KOPT-K1 (cell line): ENCODE measurements around the gene TEX44.
A peak's percentile ranks its signal among the peaks of the same experiment; 100 is the strongest.

Experiments
- H3K27ac ChIP-seq: fragments of 200-600 bp; sonication (generic); 2 replicates; pipeline ENCODE4 v1.5.1; 2016; ENCODE audit warnings: antibody characterized with exemption, mild to moderate bottlenecking, low read depth, low read length; ENCODE audit not compliant: poor library complexity, severe bottlenecking
- H3K36me3 ChIP-seq: fragments of 200-600 bp; sonication (generic); 2 replicates; pipeline ENCODE4 v1.5.1; 2017; ENCODE audit warnings: antibody characterized with exemption, mild to moderate bottlenecking, low read length, moderate library complexity; ENCODE audit not compliant: insufficient read depth
- H3K9me3 ChIP-seq: fragments of 200-600 bp; sonication (generic); 2 replicates; pipeline ENCODE4 v1.5.1; 2017; ENCODE audit warnings: antibody characterized with exemption, low read length, mild to moderate bottlenecking; ENCODE audit not compliant: insufficient read depth, poor library complexity, severe bottlenecking

Gene TEX44

GRCh38 chr2:231611273-231612108, 18.8 kb downstream of the TEX44 start:
- Histone ChIP-seq H3K36me3 (no peaks in the 10 kb centered on the region), H3K27ac (peak overlapping the region; percentile 98), H3K9me3 (no peaks in the 10 kb centered on the region)

GRCh38 chr2:231612109-231612455, 19.4 kb downstream of the TEX44 start:
- Histone ChIP-seq H3K27ac (peak overlapping the region; percentile 98), H3K9me3 (no peaks in the 10 kb centered on the region), H3K36me3 (no peaks in the 10 kb centered on the region)

- Histone ChIP-seq H3K9me3 (no peaks in the 10 kb centered on the region), H3K27ac (peak overlapping the region; percentile 98), H3K36me3 (no peaks in the 10 kb centered on the region)
These were observed 20.0 kb downstream of the TEX44 start for GRCh38 chr2:231612456-231613330.

GRCh38 chr2:231613331-231613662, 20.6 kb downstream of the TEX44 start:
- no peaks in the 10 kb centered on the region for H3K9me3 ChIP-seq
- no peaks in the 10 kb centered on the region for H3K36me3 ChIP-seq
- peak overlapping the region; percentile 98 for H3K27ac ChIP-seq

GRCh38 chr2:231613663-231614558, 21.2 kb downstream of the TEX44 start:
- Histone ChIP-seq H3K27ac (peak overlapping the region; percentile 98), H3K36me3 (no peaks in the 10 kb centered on the region), H3K9me3 (no peaks in the 10 kb centered on the region)

- peak overlapping the region; percentile 98 for H3K27ac ChIP-seq
- H3K9me3 ChIP-seq = no peaks in the 10 kb centered on the region
- H3K36me3 ChIP-seq = no peaks in the 10 kb centered on the region
These were observed 21.9 kb downstream of the TEX44 start for GRCh38 chr2:231614559-231615057.

GRCh38 chr2:231615058-231615671, 22.5 kb downstream of the TEX44 start:
- Histone ChIP-seq H3K9me3 (no peaks in the 10 kb centered on the region), H3K27ac (peak overlapping the region; percentile 98), H3K36me3 (no peaks in the 10 kb centered on the region)

- H3K9me3 ChIP-seq = no peaks in the 10 kb centered on the region
- peak overlapping the region; percentile 63 for H3K27ac ChIP-seq
- H3K36me3 ChIP-seq = no peaks in the 10 kb centered on the region
These were observed 23.6 kb downstream of the TEX44 start for GRCh38 chr2:231616296-231616695.

GRCh38 chr2:231617059-231617926, 24.6 kb downstream of the TEX44 start:
- Histone ChIP-seq H3K36me3 (no peaks in the 10 kb centered on the region), H3K9me3 (no peaks in the 10 kb centered on the region), H3K27ac (peak overlapping the region; percentile 63)

- Histone ChIP-seq H3K27ac (peak overlapping the region; percentile 74), H3K36me3 (no peaks in the 10 kb centered on the region), H3K9me3 (no peaks in the 10 kb centered on the region)
These were observed 28.6 kb downstream of the TEX44 start for GRCh38 chr2:231621051-231621879.

GRCh38 chr2:231622963-231623362, 30.3 kb downstream of the TEX44 start:
- H3K36me3 ChIP-seq = no peaks in the 10 kb centered on the region
- no peaks in the 10 kb centered on the region for H3K9me3 ChIP-seq
- no peak overlapping the region for H3K27ac ChIP-seq

GRCh38 chr2:231626449-231626848, 33.8 kb downstream of the TEX44 start:
- Histone ChIP-seq H3K27ac (no peak overlapping the region), H3K9me3 (no peaks in the 10 kb centered on the region), H3K36me3 (no peaks in the 10 kb centered on the region)
